ENCODE data around the gene FBXO15.

The FBXO15 gene

DNA sequence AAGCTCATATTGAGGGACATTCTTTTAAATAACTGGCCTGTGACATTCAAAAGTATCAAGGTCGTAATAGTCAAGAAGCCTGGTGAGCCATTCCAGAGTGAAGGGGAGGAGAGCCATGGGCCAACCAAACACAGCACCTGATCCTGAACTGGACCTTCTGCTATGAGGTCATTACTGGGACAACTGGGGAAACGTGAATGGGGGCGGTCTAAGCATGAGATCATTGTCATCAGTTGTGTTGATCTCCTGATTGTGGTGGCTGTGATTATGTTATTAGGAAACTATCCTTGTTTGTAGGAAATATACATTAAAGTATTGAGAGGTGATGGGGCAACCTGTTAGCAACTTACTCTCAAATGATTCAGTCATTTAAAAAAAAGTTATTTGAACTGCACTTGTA lies 79.3 kb downstream of the FBXO15 start:
- Histone ChIP-seq H3K4me2 (ENCODE audit: low read length, poor library complexity, severe bottlenecking) (no peak overlapping the region), H3K79me1 (replicated peaks; ENCODE audit: low read length, poor library complexity, severe bottlenecking) (no peaks in the 10 kb centered on the region), H3K9ac (ENCODE audit: low read length) (no peak overlapping the region), H3K18ac (ENCODE audit: low read depth in 1 of 2, low read length in 2 of 2) (no peak overlapping the region), H3K4me1 (ENCODE audit: control insufficient read depth, insufficient read depth, low read depth, low read length) (no peaks in the 10 kb centered on the region), H3K4ac (ENCODE audit: low read depth in 1 of 2, low read length in 2 of 2) (no peak overlapping the region), H2BK12ac (ENCODE audit: low read length in 2 of 2) (no peak overlapping the region), H2BK15ac (ENCODE audit: low read depth, poor library complexity, severe bottlenecking) (no peak overlapping the region), H4K91ac (ENCODE audit: low read length) (no peak overlapping the region), H2BK5ac (ENCODE audit: low read depth, low read length, poor library complexity, severe bottlenecking) (no peak overlapping the region), H3K23ac (ENCODE audit: low read length in 2 of 2) (no peak overlapping the region), H3K27ac (ENCODE audit: low read length, poor library complexity, severe bottlenecking) (no peak overlapping the region), H4K8ac (ENCODE audit: low read length) (no peak overlapping the region), H3K4me3 (ENCODE audit: insufficient read depth in 1 of 2, low read depth in 1 of 2, low read length in 2 of 2) (no peak overlapping the region), H3K9me3 (ENCODE audit: control insufficient read depth, low read length) (no peaks in the 10 kb centered on the region), H2BK120ac (ENCODE audit: low read depth, low read length) (no peak overlapping the region), H2AFZ (ENCODE audit: low read depth, low read length) (no peak overlapping the region), H2AK5ac (ENCODE audit: low read length, severe bottlenecking) (no peak overlapping the region), H3K14ac (ENCODE audit: low read length in 2 of 2) (no peak overlapping the region), H3K36me3 (ENCODE audit: control insufficient read depth in 1 of 2, insufficient read depth in 2 of 2, low read depth in 1 of 2, low read length in 2 of 2) (no peaks in the 10 kb centered on the region), H3K27me3 (ENCODE audit: control insufficient read depth in 1 of 2, insufficient read depth in 1 of 2, low read length in 2 of 2) (peaks cover 0 to 9% of the 10 kb centered on the region in 2 experiments)
- WGBS: 88% methylated on average over 3 of the region's 3 CpGs
- DNase-seq: no peak

DNA sequence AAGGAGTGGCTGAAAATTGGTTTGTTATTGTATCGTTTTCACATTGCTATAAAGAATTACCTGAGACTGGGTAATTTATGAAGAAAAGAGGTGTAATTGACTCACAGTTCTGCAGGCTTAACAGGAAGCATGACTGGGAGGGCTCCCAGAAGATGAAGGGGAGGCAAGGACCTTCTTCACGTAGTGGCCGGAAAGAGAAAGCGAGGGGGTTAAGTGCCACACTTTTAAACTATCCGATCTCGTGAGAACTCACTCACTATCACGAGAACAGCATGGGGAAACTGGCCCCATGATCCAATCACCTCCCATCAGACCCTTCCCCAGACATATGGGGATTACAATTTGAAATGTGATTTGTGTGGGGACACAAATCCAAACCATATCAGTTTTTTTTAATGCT lies 81.6 kb downstream of the FBXO15 start:
- Histone ChIP-seq H3K14ac (ENCODE audit: low read length in 2 of 2) (no peak overlapping the region), H2AFZ (ENCODE audit: low read depth, low read length) (no peak overlapping the region), H3K9me3 (ENCODE audit: control insufficient read depth, low read length) (no peaks in the 10 kb centered on the region), H3K27me3 (ENCODE audit: control insufficient read depth in 1 of 2, insufficient read depth in 1 of 2, low read length in 2 of 2) (peaks cover 0 to 6% of the 10 kb centered on the region in 2 experiments), H3K4ac (ENCODE audit: low read depth in 1 of 2, low read length in 2 of 2) (no peak overlapping the region), H3K23ac (ENCODE audit: low read length in 2 of 2) (no peak overlapping the region), H3K79me1 (replicated peaks; ENCODE audit: low read length, poor library complexity, severe bottlenecking) (no peaks in the 10 kb centered on the region), H4K8ac (ENCODE audit: low read length) (no peak overlapping the region), H2BK15ac (ENCODE audit: low read depth, poor library complexity, severe bottlenecking) (no peak overlapping the region), H2BK5ac (ENCODE audit: low read depth, low read length, poor library complexity, severe bottlenecking) (no peak overlapping the region), H3K27ac (ENCODE audit: low read length, poor library complexity, severe bottlenecking) (no peak overlapping the region), H3K18ac (ENCODE audit: low read depth in 1 of 2, low read length in 2 of 2) (no peak overlapping the region), H2BK12ac (ENCODE audit: low read length in 2 of 2) (no peak overlapping the region), H4K91ac (ENCODE audit: low read length) (no peak overlapping the region), H2BK120ac (ENCODE audit: low read depth, low read length) (no peak overlapping the region), H3K4me3 (ENCODE audit: insufficient read depth in 1 of 2, low read depth in 1 of 2, low read length in 2 of 2) (no peak overlapping the region), H3K4me2 (ENCODE audit: low read length, poor library complexity, severe bottlenecking) (no peak overlapping the region), H3K36me3 (ENCODE audit: control insufficient read depth in 1 of 2, insufficient read depth in 2 of 2, low read depth in 1 of 2, low read length in 2 of 2) (no peaks in the 10 kb centered on the region), H3K9ac (ENCODE audit: low read length) (no peak overlapping the region), H2AK5ac (ENCODE audit: low read length, severe bottlenecking) (no peak overlapping the region), H3K4me1 (ENCODE audit: control insufficient read depth, insufficient read depth, low read depth, low read length) (no peaks in the 10 kb centered on the region)
- no peak for DNase-seq
- WGBS: 80% methylated on average over 2 of the region's 7 CpGs

DNA sequence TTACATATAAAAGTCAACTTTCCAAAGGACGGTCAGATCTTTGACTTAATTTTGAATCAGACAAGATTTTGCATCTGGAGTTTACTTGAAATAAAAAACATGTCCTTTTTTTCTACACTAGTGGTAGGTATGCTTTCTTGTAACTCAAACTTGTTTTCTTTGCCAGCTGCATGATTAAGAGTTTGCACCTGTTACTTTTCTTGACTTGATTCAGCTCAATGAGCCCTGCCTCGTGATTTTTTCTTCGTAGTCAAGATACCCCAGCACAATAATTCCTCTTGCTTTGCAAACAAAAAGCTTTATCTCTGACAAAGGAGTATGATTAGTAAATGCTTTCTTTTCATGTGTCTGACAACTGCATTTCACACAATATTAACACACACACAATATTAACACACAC lies 82.3 kb downstream of the FBXO15 start:
- H3K9ac ChIP-seq (ENCODE audit: low read length): no peak overlapping the region
- no peak overlapping the region for H4K91ac ChIP-seq (ENCODE audit: low read length)
- H3K79me1 ChIP-seq (replicated peaks; ENCODE audit: low read length, poor library complexity, severe bottlenecking): no peaks in the 10 kb centered on the region
- no peak overlapping the region for H3K4ac ChIP-seq (ENCODE audit: low read depth in 1 of 2, low read length in 2 of 2)
- H3K36me3 ChIP-seq (ENCODE audit: control insufficient read depth in 1 of 2, insufficient read depth in 2 of 2, low read depth in 1 of 2, low read length in 2 of 2): no peaks in the 10 kb centered on the region
- no peak overlapping the region for H2BK12ac ChIP-seq (ENCODE audit: low read length in 2 of 2)
- no peak overlapping the region for H3K4me2 ChIP-seq (ENCODE audit: low read length, poor library complexity, severe bottlenecking)
- no peak overlapping the region for H2AK5ac ChIP-seq (ENCODE audit: low read length, severe bottlenecking)
- H2AFZ ChIP-seq (ENCODE audit: low read depth, low read length): no peak overlapping the region
- no peaks in the 10 kb centered on the region for H3K9me3 ChIP-seq (ENCODE audit: control insufficient read depth, low read length)
- no peak overlapping the region for H3K14ac ChIP-seq (ENCODE audit: low read length in 2 of 2)
- no peak overlapping the region for H3K27ac ChIP-seq (ENCODE audit: low read length, poor library complexity, severe bottlenecking)
- DNase-seq: no peak
- no peak overlapping the region for H3K18ac ChIP-seq (ENCODE audit: low read depth in 1 of 2, low read length in 2 of 2)
- no peak overlapping the region for H3K4me3 ChIP-seq (ENCODE audit: insufficient read depth in 1 of 2, low read depth in 1 of 2, low read length in 2 of 2)
- no peaks in the 10 kb centered on the region for H3K4me1 ChIP-seq (ENCODE audit: control insufficient read depth, insufficient read depth, low read depth, low read length)
- H3K27me3 ChIP-seq (ENCODE audit: control insufficient read depth in 1 of 2, insufficient read depth in 1 of 2, low read length in 2 of 2): peaks cover 0 to 5% of the 10 kb centered on the region in 2 experiments
- H4K8ac ChIP-seq (ENCODE audit: low read length): no peak overlapping the region
- no peak overlapping the region for H2BK120ac ChIP-seq (ENCODE audit: low read depth, low read length)
- H2BK5ac ChIP-seq (ENCODE audit: low read depth, low read length, poor library complexity, severe bottlenecking): no peak overlapping the region
- H3K23ac ChIP-seq (ENCODE audit: low read length in 2 of 2): no peak overlapping the region
- H2BK15ac ChIP-seq (ENCODE audit: low read depth, poor library complexity, severe bottlenecking): no peak overlapping the region
- 100% methylated on average over 2 of the region's 3 CpGs for whole genome bisulfite sequencing

DNA sequence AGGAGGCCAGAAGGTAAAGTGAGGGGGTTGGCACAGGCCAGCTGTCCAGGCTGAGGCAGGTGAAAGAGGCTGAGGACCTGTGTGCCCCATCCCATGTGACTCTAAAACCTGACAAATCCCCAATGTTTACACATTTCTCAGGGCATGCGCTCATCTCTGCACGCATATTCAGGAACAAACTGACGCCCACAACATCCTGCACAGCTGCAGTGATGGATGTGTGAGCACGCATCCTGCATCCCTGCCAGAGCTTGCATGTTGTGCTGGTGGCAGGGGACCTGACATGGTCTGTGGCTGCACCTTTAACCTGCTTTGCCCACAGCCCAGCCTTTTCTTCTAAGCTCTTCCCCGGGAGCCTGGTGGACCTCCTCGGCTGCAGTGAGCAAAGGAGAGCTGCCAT lies 83.1 kb downstream of the FBXO15 start:
- Histone ChIP-seq H3K4ac (ENCODE audit: low read depth in 1 of 2, low read length in 2 of 2) (no peak overlapping the region), H3K27ac (ENCODE audit: low read length, poor library complexity, severe bottlenecking) (no peak overlapping the region), H3K14ac (ENCODE audit: low read length in 2 of 2) (peak overlapping the region in 1 of 2 experiments; percentile 9), H3K18ac (ENCODE audit: low read depth in 1 of 2, low read length in 2 of 2) (no peak overlapping the region), H3K27me3 (ENCODE audit: control insufficient read depth in 1 of 2, insufficient read depth in 1 of 2, low read length in 2 of 2) (peaks cover 0 to 5% of the 10 kb centered on the region in 2 experiments), H3K79me1 (replicated peaks; ENCODE audit: low read length, poor library complexity, severe bottlenecking) (no peaks in the 10 kb centered on the region), H3K36me3 (ENCODE audit: control insufficient read depth in 1 of 2, insufficient read depth in 2 of 2, low read depth in 1 of 2, low read length in 2 of 2) (no peaks in the 10 kb centered on the region), H4K8ac (ENCODE audit: low read length) (no peak overlapping the region), H2BK120ac (ENCODE audit: low read depth, low read length) (no peak overlapping the region), H2BK5ac (ENCODE audit: low read depth, low read length, poor library complexity, severe bottlenecking) (no peak overlapping the region), H2AK5ac (ENCODE audit: low read length, severe bottlenecking) (no peak overlapping the region), H2BK15ac (ENCODE audit: low read depth, poor library complexity, severe bottlenecking) (no peak overlapping the region), H2BK12ac (ENCODE audit: low read length in 2 of 2) (no peak overlapping the region), H3K9ac (ENCODE audit: low read length) (no peak overlapping the region), H3K4me2 (ENCODE audit: low read length, poor library complexity, severe bottlenecking) (no peak overlapping the region), H3K23ac (ENCODE audit: low read length in 2 of 2) (no peak overlapping the region), H3K4me3 (ENCODE audit: insufficient read depth in 1 of 2, low read depth in 1 of 2, low read length in 2 of 2) (no peak overlapping the region), H3K4me1 (ENCODE audit: control insufficient read depth, insufficient read depth, low read depth, low read length) (no peaks in the 10 kb centered on the region), H3K9me3 (ENCODE audit: control insufficient read depth, low read length) (no peaks in the 10 kb centered on the region), H2AFZ (ENCODE audit: low read depth, low read length) (no peak overlapping the region), H4K91ac (ENCODE audit: low read length) (no peak overlapping the region)
- DNase-seq: peak; percentile 10
- WGBS: 61% methylated on average over 6 of the region's 6 CpGs
